ENCODE data around the gene GPR3.

GRCh38 chr1:27409669-27410068 lies 17.2 kb downstream of the GPR3 start:
- TF ChIP-seq POLR2A (IDR thresholded peaks at IDR 0.05) = no peak
- TF ChIP-seq, protein P1, sequence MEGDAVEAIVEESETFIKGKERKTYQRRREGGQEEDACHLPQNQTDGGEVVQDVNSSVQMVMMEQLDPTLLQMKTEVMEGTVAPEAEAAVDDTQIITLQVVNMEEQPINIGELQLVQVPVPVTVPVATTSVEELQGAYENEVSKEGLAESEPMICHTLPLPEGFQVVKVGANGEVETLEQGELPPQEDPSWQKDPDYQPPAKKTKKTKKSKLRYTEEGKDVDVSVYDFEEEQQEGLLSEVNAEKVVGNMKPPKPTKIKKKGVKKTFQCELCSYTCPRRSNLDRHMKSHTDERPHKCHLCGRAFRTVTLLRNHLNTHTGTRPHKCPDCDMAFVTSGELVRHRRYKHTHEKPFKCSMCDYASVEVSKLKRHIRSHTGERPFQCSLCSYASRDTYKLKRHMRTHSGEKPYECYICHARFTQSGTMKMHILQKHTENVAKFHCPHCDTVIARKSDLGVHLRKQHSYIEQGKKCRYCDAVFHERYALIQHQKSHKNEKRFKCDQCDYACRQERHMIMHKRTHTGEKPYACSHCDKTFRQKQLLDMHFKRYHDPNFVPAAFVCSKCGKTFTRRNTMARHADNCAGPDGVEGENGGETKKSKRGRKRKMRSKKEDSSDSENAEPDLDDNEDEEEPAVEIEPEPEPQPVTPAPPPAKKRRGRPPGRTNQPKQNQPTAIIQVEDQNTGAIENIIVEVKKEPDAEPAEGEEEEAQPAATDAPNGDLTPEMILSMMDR (IDR thresholded peaks at IDR 0.05) = no peak
- no peak for TF ChIP-seq POLR2AphosphoS5 (IDR thresholded peaks at IDR 0.05)
